AG10803 (cell line): ENCODE data around the gene ROBO1.

ENCODE experiments used
- DNase-seq: peaks from one replicate; pipeline ENCODE4 v3.0.0; 2010; ENCODE audit warnings: low read depth
- H3K4me3 ChIP-seq: 2 replicates; pipeline ENCODE4 v1.5.1; 2011; ENCODE audit warnings: mild to moderate bottlenecking, low read length, control low read depth
- CTCF ChIP-seq: conservative IDR thresholded peaks from 2 replicates; pipeline ENCODE4 v1.5.1; 2011; ENCODE audit warnings: mild to moderate bottlenecking, low read length, control low read depth, inconsistent platforms

Gene ROBO1

GRCh38 chr3:78906245-78906644, 861.6 kb downstream of the ROBO1 start:
- TF ChIP-seq CTCF = no peak
- no peak overlapping the region for H3K4me3 ChIP-seq
- no peak for DNase-seq

- DNase-seq = no peak
- no peak overlapping the region for H3K4me3 ChIP-seq
- no peak for TF ChIP-seq CTCF
These were observed 862.1 kb downstream of the ROBO1 start for GRCh38 chr3:78905700-78906099.

- no peak for DNase-seq
- H3K4me3 ChIP-seq = no peak overlapping the region
- TF ChIP-seq CTCF = no peak
These were observed 866.3 kb downstream of the ROBO1 start for GRCh38 chr3:78901544-78901943.

GRCh38 chr3:78900880-78901279, 866.9 kb downstream of the ROBO1 start:
- no peak for TF ChIP-seq CTCF

GRCh38 chr3:78900426-78900825, 867.4 kb downstream of the ROBO1 start:
- TF ChIP-seq CTCF = no peak
- H3K4me3 ChIP-seq = no peak overlapping the region
- peak; percentile 17 for DNase-seq

More at GRCh38 chr3:78900880-78901279, 866.9 kb downstream of the ROBO1 start:
- no peak for DNase-seq
- no peak overlapping the region for H3K4me3 ChIP-seq

- DNase-seq = peak; percentile 58
- no peak for TF ChIP-seq CTCF
- H3K4me3 ChIP-seq = no peak overlapping the region
These were observed 872.3 kb downstream of the ROBO1 start for GRCh38 chr3:78895528-78895927.

GRCh38 chr3:78894787-78895186, 873.0 kb downstream of the ROBO1 start:
- H3K4me3 ChIP-seq = no peak overlapping the region
- no peak for TF ChIP-seq CTCF
- no peak for DNase-seq
